Parathyroid adenoma (tissue), 2 donors: ENCODE data around the gene CCDC127.
"Not testable (repeated sequence)": the region's sequence is repeated elsewhere in the genome, so short reads cannot be mapped to it uniquely, and the experiment has no call there.

Source experiments
- H2AFZ ChIP-seq: fragments of 300-600 bp; sonication (generic); one replicate; pipeline ENCODE4 v1.7.0; 2017; ENCODE audit warnings: antibody characterized with exemption, mild to moderate bottlenecking
- H3K27ac ChIP-seq: fragments of 300-600 bp; sonication (generic); one replicate; pipeline ENCODE4 v1.7.0; 2017
- H3K27me3 ChIP-seq: fragments of 300-600 bp; sonication (generic); one replicate; pipeline ENCODE4 v1.7.0; 2017; ENCODE audit warnings: low read length; ENCODE audit not compliant: control insufficient read depth, insufficient read depth
- H3K36me3 ChIP-seq: fragments of 300-600 bp; sonication (generic); one replicate; pipeline ENCODE4 v1.7.0; 2017; ENCODE audit warnings: low read length; ENCODE audit not compliant: control insufficient read depth, insufficient read depth
- H3K4me1 ChIP-seq: fragments of 300-600 bp; sonication (generic); one replicate; pipeline ENCODE4 v1.7.0; 2017; ENCODE audit warnings: control low read depth
- H3K4me2 ChIP-seq: fragments of 300-600 bp; sonication (generic); one replicate; pipeline ENCODE4 v1.7.0; 2017; ENCODE audit warnings: low read length
- H3K4me3 ChIP-seq: fragments of 300-600 bp; sonication (generic); one replicate; pipeline ENCODE4 v1.7.0; 2017; ENCODE audit warnings: low read depth, low read length
- H3K79me2 ChIP-seq: fragments of 300-600 bp; sonication (generic); one replicate; pipeline ENCODE4 v1.7.0; 2017; ENCODE audit warnings: control low read depth
- H3K9ac ChIP-seq: fragments of 300-600 bp; sonication (generic); one replicate; pipeline ENCODE4 v1.7.0; 2017; ENCODE audit warnings: mild to moderate bottlenecking
- H3K9me3 ChIP-seq: fragments of 300-600 bp; sonication (generic); one replicate; pipeline ENCODE4 v1.7.0; 2017; ENCODE audit warnings: low read length; ENCODE audit not compliant: control insufficient read depth
- CTCF ChIP-seq: fragments of 300-600 bp; sonication (generic); IDR thresholded peaks from one replicate; pipeline ENCODE4 v1.7.0; 2017; ENCODE audit warnings: antibody characterized with exemption, mild to moderate bottlenecking
- donor health status: primary hyperparathyroidism.

Gene CCDC127

GRCh38 chr5:167511-167910 lies 50.4 kb downstream of the CCDC127 start:
- no peak overlapping the region for H3K9ac ChIP-seq
- no peaks in the 10 kb centered on the region for H3K27me3 ChIP-seq
- no peaks in the 10 kb centered on the region for H3K79me2 ChIP-seq
- H3K4me2 ChIP-seq = no peak overlapping the region
- H2AFZ ChIP-seq = no peak overlapping the region
- no peaks in the 10 kb centered on the region for H3K4me1 ChIP-seq
- H3K27ac ChIP-seq = no peak overlapping the region
- H3K36me3 ChIP-seq = no peaks in the 10 kb centered on the region
- H3K9me3 ChIP-seq = no peaks in the 10 kb centered on the region
- H3K4me3 ChIP-seq = no peak overlapping the region
- no peak for TF ChIP-seq CTCF

- Histone ChIP-seq H3K27ac (no peak overlapping the region), H3K36me3 (no peaks in the 10 kb centered on the region), H3K4me3 (no peak overlapping the region), H2AFZ (no peak overlapping the region), H3K4me2 (no peak overlapping the region), H3K79me2 (no peaks in the 10 kb centered on the region), H3K27me3 (no peaks in the 10 kb centered on the region), H3K9me3 (no peaks in the 10 kb centered on the region), H3K4me1 (no peaks in the 10 kb centered on the region), H3K9ac (no peak overlapping the region)
- no peak for TF ChIP-seq CTCF
These were observed 51.2 kb downstream of the CCDC127 start for GRCh38 chr5:166441-167372.

DNA sequence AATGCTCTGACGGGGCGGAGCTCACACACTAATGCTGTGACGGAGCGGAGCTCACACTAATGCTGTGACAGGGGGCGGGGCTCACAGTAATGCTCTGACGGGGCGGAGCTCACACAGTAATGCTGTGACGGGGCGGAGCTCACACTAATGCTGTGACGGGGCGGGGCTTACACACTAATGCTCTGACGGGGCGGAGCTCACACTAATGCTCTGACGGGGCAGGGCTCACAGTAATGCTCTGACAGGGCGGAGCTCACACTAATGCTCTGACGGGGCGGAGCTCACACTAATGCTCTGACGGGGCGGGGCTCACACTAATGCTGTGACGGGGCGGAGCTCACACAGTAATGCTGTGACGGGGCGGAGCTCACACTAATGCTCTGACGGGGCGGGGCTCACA lies 53.2 kb downstream of the CCDC127 start:
- H3K4me2 ChIP-seq, H2AFZ ChIP-seq, H3K79me2 ChIP-seq, H3K27ac ChIP-seq, H3K4me1 ChIP-seq, H3K4me3 ChIP-seq, H3K36me3 ChIP-seq, H3K9me3 ChIP-seq, H3K27me3 ChIP-seq, H3K9ac ChIP-seq: not testable (repeated sequence)

DNA sequence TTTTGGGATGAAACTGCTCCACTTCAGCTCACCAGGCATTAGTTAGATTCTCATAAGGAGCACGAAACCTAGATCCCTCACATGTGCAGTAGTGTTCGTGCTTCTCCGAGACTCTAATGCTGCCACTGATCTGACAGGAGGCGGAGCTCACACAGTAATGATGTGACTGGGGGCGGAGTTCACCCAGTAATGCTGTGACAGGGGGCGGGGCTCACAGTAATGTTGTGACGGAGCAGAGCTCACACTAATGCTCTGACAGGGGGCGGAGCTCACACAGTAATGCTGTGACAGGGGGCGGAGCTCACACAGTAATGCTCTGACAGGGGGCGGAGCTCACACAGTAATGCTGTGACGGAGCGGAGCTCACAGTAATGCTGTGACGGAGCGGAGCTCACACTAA lies 53.7 kb downstream of the CCDC127 start:
- no peak overlapping the region for H3K4me2 ChIP-seq
- H3K79me2 ChIP-seq = no peaks in the 10 kb centered on the region
- no peaks in the 10 kb centered on the region for H3K9me3 ChIP-seq
- H3K9ac ChIP-seq = no peak overlapping the region
- no peak for TF ChIP-seq CTCF
- H2AFZ ChIP-seq = no peak overlapping the region
- no peak overlapping the region for H3K4me3 ChIP-seq
- H3K36me3 ChIP-seq = no peaks in the 10 kb centered on the region
- H3K27me3 ChIP-seq = no peaks in the 10 kb centered on the region
- H3K4me1 ChIP-seq = no peaks in the 10 kb centered on the region
- H3K27ac ChIP-seq = no peak overlapping the region

DNA sequence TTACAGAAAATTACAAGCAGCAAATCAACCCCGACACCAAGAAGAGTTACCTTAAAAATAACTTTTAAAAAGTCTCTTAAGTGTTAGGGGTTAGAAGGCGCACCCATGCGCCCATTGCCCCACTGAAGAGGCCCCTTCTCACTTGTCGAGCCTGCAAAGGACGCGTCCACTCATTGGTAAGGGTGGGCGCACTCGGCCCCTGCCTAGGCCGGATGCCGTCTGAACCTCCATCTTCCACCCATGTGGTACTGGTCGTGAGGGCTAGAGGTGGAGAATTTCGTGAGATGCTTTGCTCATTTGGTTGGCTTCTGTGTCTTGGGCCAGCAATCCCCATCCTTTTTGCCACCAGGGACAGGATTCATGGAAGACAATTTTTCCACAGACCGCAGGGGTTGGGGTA lies 54.1 kb downstream of the CCDC127 start:
- Histone ChIP-seq H3K36me3 (no peaks in the 10 kb centered on the region), H3K4me2 (no peak overlapping the region), H3K27me3 (no peaks in the 10 kb centered on the region), H3K9me3 (no peaks in the 10 kb centered on the region), H3K27ac (no peak overlapping the region), H3K9ac (no peak overlapping the region), H2AFZ (no peak overlapping the region), H3K4me1 (no peaks in the 10 kb centered on the region), H3K4me3 (no peak overlapping the region), H3K79me2 (no peaks in the 10 kb centered on the region)
- TF ChIP-seq CTCF = no peak
